ENCODE measurements around the gene MMP14. TPM values are rescaled to one million over a fixed set of nuclear protein-coding genes. Genes with fewer than 3 reads are reported as not detected.

MMP14 gene
- total and polyA plus RNA-seq, 9 of the 15 experiments (the other 6 are each of a cell fraction or from before 2014, with no cell fraction given), result 0.36 to 5.8 (median 1.3) TPM; not detected in 2

- in situ Hi-C loops (cut with MboI) (no loop called here), intact Hi-C loops (cut with micrococcal nuclease) (loop anchor here (1.0 to 5.0 kb wide), 3 partner anchors 32 to 78 kb away; partner anchors contain the start of gene LRP10)
- Histone ChIP-seq H3K79me2 (ENCODE audit: control insufficient read depth, insufficient read depth, low read length) (no peaks in the 10 kb centered on the region), H3K4me2 (ENCODE audit: insufficient read depth, low read length) (no peak overlapping the region), H3K9me1 (ENCODE audit: control insufficient read depth, insufficient read depth, low read length) (no peaks in the 10 kb centered on the region), H4K20me1 (replicated peaks; ENCODE audit: control insufficient read depth, insufficient read depth, low read length) (no peaks in the 10 kb centered on the region), H3K9ac (ENCODE audit: insufficient read depth in 1 of 2, low read depth in 2 of 2, low read length in 2 of 2) (no peak overlapping the region), H3K36me3 (ENCODE audit: control insufficient read depth, insufficient read depth, low read length) (no peaks in the 10 kb centered on the region), H3K4me1 (replicated peaks in 1 of 2; ENCODE audit: control insufficient read depth in 2 of 2, insufficient read depth in 2 of 2, low read length in 2 of 2) (peaks cover 18 to 30% of the 10 kb centered on the region in 2 experiments; a peak in 4 of 5 replicates), H3K9me3 (replicated peaks; ENCODE audit: control insufficient read depth, insufficient read depth, low read depth, low read length) (no peaks in the 10 kb centered on the region), H3K27ac (ENCODE audit: extremely low read depth, low read depth, low read length) (no peak overlapping the region), H3K4me3 (no peak overlapping the region), H2AFZ (ENCODE audit: low read depth, low read length) (peak overlapping the region; percentile 43; the same call in 1 of the 2 replicates), H3K27me3 (ENCODE audit: control insufficient read depth in 2 of 2, insufficient read depth in 2 of 2, low read length in 2 of 2) (no peaks in the 10 kb centered on the region)
- no peak for TF ChIP-seq ZBTB9 (CRISPR knock-in tag; IDR thresholded peaks at IDR 0.05)
- peak; percentile 20 for TF ChIP-seq PRDM10 (IDR thresholded peaks at IDR 0.05; ENCODE audit: partially characterized antibody)
- peak; percentile 18 to 59 for TF ChIP-seq E2F6 (IDR thresholded peaks at IDR 0.05; ENCODE audit: borderline replicate concordance in 1 of 2, extremely low read depth in 1 of 2, insufficient read depth in 1 of 2, insufficient read length in 1 of 2, low read depth in 1 of 2, low read length in 1 of 2, poor library complexity in 1 of 2, severe bottlenecking in 1 of 2)
- no peak for ATAC-seq
- no peak for DNase-seq (ENCODE audit: extremely low read depth in 1 of 4, low spot score in 3 of 4)
- BruUV-seq (replicated peaks), result no TSS peak
- WGBS (ENCODE audit: insufficient coverage, low coverage, missing lambda C conversion rate), result 76% methylated on average over 24 of the region's 24 CpGs
- ChIA-PET CTCF (ENCODE audit: low intra/inter-chr PET ratio) (interaction anchor here (0.6 to 4.2 kb wide), 2 partner anchors 32 to 248 kb away, joined by 5 to 44 read pairs; no protein-coding TSS in a partner anchor), POLR2A (interaction anchor here (0.5 to 2.6 kb wide), 7 partner anchors 8 to 436 kb away, joined by 3 to 6 read pairs (median 3); no protein-coding TSS in a partner anchor)
- FAIRE-seq, result no peak
These were observed 15.0 kb upstream of the MMP14 start for GRCh38 chr14:22821193-22822015.

Measured in K562 (cell line).